HG03378 (cell line): ENCODE measurements around the gene ZDHHC11.
"Not testable (repeated sequence)": the region's sequence is repeated elsewhere in the genome, so short reads cannot be mapped to it uniquely, and the experiment has no call there.

ENCODE experiments used
- ATAC-seq: cut with Tn5 transposase; IDR thresholded peaks from one replicate; pipeline ENCODE4 v1.9.1; 2021; ENCODE audit warnings: mild to moderate bottlenecking, moderate library complexity; ENCODE audit not compliant: unreplicated experiment

The ZDHHC11 gene

GRCh38 chr5:860506-861150 lies 9.8 kb upstream of the ZDHHC11 start:
- no peak for ATAC-seq

- ATAC-seq: no peak
Measured at GRCh38 chr5:859798-860296, 9.1 kb upstream of the ZDHHC11 start.

- ATAC-seq: no peak
Measured at GRCh38 chr5:859391-859790, 8.6 kb upstream of the ZDHHC11 start.

GRCh38 chr5:858726-859125 lies 7.9 kb upstream of the ZDHHC11 start:
- ATAC-seq: no peak

GRCh38 chr5:856531-857425 lies 6.0 kb upstream of the ZDHHC11 start:
- ATAC-seq: no peak

- ATAC-seq: no peak
Measured at GRCh38 chr5:855771-856530, 5.2 kb upstream of the ZDHHC11 start.

- ATAC-seq: no peak
Measured at GRCh38 chr5:854966-855743, 4.4 kb upstream of the ZDHHC11 start.

- ATAC-seq: no peak
Measured at GRCh38 chr5:854217-854616, 3.4 kb upstream of the ZDHHC11 start.

GRCh38 chr5:853416-854090 lies 2.8 kb upstream of the ZDHHC11 start:
- not testable (repeated sequence) for ATAC-seq

- ATAC-seq: no peak
Measured at GRCh38 chr5:852431-853401, 1.9 kb upstream of the ZDHHC11 start.

- no peak for ATAC-seq
Measured at GRCh38 chr5:852018-852417, 1.2 kb upstream of the ZDHHC11 start.

GRCh38 chr5:851553-851952 lies 767 bp upstream of the ZDHHC11 start:
- ATAC-seq: no peak

- no peak for ATAC-seq
Measured at GRCh38 chr5:851076-851475, 290 bp upstream of the ZDHHC11 start.

GRCh38 chr5:849651-850301 lies 1.0 kb downstream of the ZDHHC11 start:
- no peak for ATAC-seq

GRCh38 chr5:848671-849111 lies 2.1 kb downstream of the ZDHHC11 start:
- no peak for ATAC-seq

GRCh38 chr5:847736-848135 lies 3.0 kb downstream of the ZDHHC11 start:
- ATAC-seq: not testable (repeated sequence)

GRCh38 chr5:847212-847611 lies 3.6 kb downstream of the ZDHHC11 start:
- not testable (repeated sequence) for ATAC-seq

GRCh38 chr5:846602-847091 lies 4.1 kb downstream of the ZDHHC11 start:
- ATAC-seq: not testable (repeated sequence)
